GM19372 (cell line): ENCODE measurements around the gene RAB11FIP3.

ENCODE experiments used
- ATAC-seq: cut with Tn5 transposase; IDR thresholded peaks from one replicate; pipeline ENCODE4 v1.9.1; 2021; ENCODE audit warnings: mild to moderate bottlenecking, low read depth, moderate library complexity; ENCODE audit not compliant: unreplicated experiment

RAB11FIP3 gene

DNA sequence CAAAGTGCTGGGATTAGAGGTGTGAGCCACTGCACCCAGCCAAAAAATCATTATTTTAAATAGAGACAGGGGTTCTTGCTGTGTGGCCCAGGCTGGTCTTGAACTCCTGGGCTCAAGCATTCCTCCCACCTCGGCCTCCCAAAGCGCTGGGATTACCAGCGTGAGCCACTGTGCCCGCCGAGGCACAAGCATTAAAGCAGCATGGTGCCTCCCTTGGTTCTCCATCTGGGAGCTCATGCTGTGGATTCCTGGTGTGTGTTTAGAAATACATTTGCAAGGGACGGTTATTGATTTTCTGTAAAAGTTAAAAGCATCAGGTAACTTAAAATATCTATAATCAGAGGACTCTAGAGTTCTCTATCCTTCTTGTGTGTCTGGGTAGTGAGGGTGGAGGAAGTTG is 87.4 kb downstream of the RAB11FIP3 start:
- no peak for ATAC-seq

DNA sequence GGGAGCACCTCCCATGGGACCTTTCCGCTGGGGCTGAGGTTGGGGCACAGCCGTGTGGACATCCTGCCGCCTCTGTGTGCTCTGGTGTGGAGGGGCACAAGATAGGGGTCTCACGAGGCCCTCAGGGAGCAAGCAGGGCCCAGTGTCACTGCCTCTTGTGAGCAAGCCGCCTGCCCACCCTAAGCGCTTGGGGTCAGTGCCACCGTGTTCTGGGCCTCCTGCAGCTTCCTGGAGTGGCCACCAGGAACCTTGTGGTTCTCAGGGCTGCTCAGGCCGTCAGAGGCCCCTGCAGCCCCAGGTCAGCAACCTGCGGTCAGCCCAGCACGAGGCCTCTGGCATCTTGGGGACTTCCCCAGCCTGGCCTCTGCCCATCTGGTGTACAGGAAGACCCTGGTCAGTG is 88.5 kb downstream of the RAB11FIP3 start:
- no peak for ATAC-seq

DNA sequence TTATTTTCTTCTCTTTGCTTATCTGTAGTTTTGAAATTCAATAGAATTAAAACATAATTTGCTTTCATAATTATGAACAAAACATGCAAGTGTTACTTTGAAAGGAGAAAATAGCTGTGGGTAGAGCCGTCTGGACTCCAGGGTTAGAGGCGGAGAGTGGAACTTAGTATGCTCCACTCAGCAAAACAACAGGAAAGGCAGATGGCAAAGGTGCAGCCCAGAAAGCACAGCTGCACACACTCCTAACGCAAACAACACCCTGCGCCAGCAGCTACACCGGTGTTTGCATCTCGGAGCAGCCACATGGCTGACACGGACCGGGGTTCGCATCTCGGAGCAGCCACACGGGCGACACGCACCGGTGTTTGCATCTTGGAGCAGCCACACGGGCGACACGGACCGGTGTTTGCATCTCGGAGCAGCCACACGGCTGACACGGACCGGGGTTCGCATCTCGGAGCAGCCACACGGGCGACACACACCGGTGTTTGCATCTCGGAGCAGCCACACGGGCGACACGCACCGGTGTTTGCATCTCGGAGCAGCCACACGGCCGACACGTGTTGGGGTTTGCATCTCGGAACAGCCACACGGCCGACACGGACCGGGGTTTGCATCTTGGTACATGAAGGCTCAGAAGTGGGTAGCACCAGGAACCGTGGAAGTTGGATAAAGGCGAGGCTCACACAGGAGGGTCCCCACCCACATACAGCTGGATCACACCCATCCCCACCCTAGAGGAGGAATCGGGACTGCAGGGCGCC is 89.9 kb downstream of the RAB11FIP3 start:
- no peak for ATAC-seq

DNA sequence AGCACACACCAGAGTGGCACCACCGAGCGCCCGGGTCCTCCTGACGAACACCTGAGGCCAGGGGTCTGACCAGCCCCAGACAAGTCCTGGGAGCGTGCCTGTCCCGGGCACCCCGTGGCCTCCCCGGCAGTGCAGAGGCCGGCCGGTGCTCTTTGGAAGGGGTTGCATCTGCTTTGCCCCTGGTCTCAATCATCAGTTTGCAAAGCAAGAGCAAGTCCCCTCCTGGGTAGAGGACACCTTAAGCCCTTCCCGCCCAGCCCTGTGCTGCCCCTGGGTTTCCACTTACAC is 90.4 kb downstream of the RAB11FIP3 start:
- no peak for ATAC-seq

DNA sequence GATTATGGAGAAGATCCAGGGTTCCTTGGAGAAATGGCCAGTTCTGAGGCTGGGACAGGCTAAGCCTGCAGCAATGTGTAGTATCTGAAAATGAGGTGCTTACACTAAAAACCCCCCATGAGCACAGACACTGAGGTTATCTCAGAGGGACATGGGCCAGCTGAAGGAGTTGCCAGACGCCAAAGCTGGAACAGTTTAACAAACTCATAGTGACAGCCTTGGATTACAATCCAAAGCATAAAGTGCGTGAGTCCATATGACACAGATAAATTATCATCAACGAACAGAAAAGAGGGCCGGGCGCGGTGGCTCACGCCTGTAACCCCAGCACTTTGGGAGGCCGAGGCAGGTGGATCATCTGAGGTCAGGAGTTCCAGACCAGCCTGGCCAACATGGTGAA is 90.9 kb downstream of the RAB11FIP3 start:
- ATAC-seq = no peak

DNA sequence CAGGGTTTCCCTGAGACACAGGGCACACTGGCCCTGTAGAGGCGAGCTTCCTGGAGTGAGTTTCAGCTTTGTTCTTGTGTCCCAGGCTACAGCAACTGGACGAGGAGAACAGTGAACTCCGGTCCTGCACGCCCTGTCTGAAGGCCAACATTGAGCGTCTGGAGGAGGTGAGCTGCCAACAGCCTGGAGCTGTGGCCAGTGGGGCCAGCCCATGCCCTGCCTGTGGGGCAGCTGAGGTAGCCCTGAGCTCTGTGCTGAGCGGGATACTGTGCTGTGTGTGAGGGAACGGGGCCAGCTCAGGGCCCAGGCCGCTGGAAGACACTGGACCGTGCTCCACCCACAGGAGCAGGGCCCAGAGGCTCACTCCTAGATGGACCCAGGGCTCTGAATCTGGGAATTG is 93.4 kb downstream of the RAB11FIP3 start:
- ATAC-seq = no peak

DNA sequence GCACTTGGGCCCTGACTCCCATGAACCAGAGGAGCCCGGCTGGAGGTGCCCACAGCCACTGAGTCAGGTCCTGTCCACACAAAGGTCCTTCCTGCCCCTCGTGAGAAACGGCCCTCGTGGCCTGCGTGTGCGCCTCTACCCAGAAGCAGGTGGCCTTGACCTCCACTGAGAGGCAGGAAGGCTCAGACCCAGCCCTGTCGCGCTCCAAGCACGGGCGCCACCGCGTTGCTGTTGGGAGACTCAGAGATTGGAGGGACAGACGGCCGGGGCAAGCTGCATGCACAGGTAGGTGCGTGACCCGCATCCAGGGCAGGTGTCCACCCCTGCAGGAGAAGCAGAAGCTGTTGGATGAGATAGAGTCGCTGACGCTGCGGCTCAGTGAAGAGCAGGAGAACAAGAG is 94.0 kb downstream of the RAB11FIP3 start:
- no peak for ATAC-seq

DNA sequence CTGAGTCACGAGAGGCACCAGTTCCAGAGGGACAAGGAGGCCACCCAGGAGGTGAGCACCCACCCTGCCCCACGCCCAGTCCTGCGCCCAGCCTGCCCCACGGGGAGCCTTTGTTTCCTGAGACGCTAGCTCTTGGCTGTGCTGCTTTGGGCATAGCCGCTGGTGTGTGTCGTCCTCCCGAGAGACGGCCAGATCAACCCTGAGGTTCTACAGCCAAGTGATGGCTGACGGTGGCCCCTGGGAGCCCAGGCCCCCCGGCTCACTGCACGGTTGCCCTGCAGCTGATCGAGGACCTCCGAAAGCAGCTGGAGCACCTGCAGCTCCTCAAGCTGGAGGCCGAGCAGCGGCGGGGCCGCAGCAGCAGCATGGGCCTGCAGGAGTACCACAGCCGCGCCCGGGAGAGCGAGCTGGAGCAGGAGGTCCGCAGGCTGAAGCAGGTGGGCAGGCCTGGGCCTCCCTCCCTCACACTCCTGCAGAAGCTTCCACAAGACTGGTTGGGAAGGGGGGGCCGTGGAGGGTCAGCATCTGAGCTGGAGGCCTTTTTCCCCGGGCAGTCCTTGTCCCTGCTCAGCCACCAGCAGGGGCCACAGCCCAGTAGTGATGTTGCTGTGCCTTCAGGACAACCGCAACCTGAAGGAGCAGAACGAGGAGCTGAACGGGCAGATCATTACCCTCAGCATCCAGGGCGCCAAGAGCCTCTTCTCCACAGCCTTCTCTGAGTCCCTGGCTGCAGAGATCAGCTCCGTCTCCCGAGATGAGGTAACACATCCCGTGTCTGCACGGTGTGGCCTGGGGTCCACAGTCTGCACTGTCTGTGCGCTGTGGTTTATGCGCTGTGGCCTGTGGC is 94.6 kb downstream of the RAB11FIP3 start:
- no peak for ATAC-seq

DNA sequence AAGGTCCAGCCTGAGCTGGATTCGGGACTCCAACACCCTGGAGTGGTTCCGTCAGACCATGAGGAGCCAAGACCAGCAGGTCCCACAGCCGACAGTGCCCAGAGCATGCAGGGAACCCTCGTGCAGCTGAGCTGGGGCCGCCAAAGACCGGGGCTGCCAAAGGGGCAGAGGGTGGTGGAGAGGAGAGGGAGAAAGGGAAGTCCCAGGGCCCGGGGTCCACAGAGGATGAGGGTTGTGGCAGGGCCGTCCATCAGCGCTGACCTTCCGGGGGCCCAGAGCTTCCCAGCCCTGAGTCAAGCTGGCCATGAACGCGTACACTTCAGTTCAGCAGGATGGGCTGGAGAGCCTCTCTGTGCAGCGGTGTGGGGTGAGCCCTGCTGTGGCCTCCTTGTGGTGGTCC is 95.4 kb downstream of the RAB11FIP3 start:
- no peak for ATAC-seq

DNA sequence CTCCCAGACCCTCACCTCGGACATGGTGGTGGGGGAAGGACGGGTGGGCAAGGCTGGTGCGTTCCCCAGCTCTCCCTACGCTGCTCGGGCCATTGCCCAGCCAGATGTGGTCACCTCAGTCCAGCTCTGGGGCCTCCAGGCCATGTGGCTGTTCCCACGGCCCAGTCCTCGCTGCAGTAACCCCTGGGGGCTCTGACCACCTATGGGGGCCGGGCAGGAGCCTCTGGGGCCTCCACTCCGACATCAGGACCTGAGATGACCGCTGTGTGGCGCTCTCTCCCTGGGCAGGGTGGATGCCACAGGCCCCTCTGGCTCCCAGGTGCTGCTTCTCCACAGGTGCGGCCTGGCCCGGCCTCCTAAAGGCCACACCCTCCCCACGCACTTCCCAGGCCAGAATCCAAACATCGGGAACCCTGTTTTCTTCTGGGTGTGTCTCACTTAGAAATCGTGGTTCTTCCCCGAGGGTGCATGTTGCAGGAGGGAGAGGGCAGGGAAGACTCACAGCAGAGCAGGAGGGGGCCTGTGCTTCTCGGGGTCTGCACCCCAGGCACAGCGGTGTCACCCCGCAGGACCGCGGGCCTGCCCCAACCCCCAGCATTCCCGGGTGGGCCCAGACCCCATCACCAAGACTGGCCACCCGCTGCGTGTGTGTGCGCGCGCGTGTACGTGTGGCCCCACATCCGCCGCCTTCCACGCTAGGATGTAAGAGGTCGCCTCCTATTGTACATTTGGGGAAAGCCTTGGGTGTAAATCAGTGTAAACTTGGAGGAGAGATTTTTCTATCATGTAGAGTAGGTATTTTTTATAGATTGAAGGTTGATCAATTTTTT is 96.1 kb downstream of the RAB11FIP3 start:
- no peak for ATAC-seq

DNA sequence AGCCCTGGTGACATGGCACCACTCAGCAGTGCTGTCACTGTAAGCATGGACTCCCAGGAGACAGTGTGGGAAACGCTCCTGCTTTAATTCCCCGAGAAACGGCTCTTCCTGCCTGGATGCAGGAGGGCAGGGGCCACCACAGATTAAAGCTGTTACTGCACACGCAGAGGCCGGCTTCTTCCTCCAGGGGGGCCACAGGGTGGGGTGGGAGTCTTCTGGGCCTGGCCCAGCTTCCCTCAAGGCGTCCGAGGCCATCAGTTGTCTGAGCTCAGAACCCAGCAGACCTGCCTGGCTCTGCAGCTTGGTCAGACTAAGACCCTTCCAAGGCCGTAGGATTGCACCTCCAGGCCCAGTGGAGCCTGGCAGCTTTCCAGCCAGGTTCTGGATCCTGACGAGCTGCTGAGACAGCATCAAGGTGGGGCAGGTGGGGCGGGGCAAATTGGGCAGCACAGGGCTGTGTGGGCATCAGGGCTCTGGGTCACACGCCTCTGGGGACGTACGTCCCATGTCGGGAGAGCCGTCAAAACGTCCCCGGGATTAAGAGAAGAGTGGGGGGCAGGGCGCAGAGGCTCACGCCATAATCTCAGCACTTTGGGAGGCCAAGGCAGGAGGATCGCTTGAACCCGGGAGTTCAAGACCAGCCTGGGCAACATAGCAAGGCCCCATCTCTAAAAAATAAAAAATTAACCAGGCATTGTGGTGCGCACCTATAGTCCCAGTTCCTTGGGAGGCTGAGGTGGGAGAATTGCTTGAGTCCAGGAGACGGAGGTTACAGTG is 97.1 kb downstream of the RAB11FIP3 start:
- ATAC-seq = no peak

DNA sequence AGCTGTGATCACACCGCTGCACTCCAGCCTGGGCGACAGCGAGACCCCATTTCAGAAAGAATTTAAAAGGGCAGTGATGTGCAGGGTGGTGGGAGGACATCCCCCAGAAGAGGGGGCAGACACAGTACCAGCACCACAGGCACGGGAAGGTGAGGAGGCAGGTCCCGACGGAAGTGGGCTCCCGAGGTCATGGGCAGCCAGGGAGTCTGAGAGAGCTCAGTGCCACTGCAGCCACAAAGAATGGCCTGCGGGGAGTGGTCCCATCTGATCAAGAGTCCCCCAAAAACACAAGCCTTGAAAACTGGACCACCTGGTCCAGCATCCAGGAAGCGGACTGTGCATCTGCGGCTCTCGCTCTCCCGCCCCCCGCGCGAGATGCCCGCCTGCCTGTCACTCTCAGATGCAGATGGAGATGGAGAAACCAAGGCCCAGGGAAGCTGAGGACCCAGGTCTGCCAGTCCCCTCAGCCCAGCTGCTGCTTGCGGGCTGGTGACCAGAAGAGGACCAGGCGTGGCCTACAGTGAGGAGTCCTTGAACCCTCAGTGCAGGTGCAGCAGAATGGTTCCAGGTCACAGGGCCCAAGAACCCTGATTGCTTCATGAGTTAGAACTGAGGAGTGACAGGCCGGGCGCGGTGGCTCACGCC is 97.8 kb downstream of the RAB11FIP3 start:
- no peak for ATAC-seq

DNA sequence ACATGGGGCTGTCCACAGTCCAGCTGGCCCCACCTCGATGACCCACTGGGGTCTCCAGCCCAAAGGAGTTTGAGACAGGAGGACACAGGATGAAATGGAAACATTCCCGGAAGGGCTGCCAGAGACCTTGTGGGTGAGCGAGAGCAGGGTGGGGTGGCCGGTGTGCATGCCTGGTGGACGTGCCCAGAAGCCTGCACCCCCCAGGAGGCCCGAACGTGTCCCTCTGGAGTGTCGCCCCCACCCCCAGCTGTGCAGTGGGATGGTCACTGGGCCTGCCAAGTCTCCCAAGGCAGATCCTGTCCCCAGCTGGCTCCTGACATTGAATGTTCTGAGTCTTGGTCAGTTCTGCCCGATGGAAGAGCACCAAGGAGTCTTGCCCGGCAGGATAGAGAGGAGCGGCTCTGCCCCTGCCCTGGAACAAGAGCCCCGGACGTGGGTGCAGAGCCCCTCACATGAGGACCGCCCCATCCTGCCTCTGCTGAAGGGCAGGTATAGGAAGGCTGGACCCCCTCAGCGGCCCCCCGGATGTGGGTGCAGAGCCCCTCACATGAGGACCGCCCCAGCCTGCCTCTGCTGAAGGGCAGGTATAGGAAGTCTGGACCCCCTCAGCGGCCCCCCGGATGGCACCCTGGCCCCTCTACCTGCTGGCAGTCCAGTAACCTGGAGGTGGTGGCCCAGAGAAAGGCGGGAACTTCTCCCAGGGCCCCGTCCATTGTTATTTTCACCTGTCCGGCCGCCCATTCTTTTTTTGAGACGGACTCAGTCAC is 99.0 kb downstream of the RAB11FIP3 start:
- ATAC-seq = no peak

DNA sequence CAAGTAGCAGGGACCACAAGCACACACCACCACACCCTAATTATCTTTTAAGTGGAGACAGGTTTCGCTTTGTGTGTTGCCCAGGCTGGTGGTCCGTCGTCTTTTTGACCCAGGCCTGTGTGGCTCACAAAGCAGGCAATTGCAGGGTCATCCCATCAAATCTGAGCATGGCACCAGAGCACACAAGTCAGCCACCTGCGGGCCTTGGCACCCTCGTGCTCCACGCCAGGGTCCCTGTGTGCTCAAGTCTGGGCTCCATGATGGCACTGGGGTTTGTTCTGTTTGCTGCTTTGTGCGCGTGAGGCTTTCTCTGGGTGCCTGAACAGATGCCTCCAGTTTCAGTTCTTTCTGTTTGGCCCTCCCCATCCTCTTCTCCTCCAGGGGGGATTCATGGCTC is 99.7 kb downstream of the RAB11FIP3 start:
- no peak for ATAC-seq

DNA sequence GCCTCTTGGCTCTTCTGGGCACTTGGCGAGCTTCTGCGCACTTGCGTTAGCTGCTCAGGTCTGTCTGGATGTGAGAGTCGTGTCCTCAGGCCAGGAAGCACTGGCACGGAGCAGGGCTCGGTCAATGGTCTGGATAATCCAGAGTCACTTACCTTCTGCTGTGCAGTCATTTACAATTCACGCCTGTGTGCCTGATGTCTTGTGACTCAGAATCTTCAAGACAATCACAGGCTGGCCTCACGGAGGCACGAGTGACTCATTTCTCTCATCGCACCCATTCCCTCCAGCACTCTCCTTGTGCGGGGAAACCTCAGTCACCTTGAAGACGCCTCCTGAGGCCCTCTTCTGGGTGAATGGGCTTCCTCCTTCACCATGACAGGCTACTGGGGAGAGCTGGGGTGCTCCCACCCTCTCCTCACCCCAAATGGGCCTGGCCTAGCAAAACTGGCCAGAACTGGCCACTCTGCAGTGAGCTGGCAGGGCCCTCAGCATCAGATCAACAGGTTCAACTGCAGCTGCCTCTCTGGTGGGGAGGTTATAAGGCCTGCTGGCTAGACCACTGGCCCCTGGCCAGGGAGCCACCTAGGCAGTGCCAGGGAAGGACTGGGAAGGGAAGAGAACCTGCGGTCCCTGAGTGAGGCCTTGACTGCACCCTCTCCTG is 100.2 kb downstream of the RAB11FIP3 start:
- no peak for ATAC-seq

DNA sequence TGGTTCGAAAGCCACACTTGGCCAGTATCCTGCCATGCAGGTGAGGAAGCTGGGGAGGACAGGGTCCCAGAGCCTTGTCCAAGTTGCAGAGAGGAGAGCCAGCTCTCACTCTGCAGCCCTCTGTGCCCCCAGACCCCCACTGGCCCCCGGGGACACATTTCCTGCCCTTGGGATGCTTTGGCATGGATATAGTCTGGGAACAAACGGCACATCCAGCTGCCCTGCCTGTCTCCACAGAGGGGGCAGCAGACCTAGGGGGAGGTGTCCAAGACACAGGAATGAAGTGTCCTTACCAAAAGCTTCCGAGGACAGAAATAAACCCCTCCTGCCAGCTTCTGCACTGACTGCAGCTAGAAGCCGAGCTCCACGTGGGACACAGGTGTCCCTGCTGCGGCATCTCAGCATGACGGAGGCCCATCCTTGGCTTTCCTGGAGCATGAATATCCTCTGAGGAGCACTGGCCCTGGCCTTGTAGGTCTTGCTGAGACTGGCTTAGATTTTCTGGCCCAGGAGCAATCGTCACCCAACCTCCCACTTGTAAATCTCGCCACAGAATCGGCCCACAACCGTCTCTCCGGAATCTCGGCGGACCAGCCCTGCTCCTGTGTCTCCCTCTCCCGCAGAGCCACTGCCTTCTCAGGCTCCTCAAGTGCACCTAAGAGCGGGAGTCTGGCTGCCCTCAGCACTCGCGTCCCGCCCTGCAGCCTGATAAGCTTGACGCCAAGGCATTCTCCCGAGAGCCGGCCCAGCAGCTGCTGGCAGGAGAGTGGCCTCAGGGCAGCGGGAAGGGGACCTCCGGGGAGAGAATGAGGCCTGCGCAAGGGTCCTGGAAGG is 100.9 kb downstream of the RAB11FIP3 start:
- no peak for ATAC-seq

DNA sequence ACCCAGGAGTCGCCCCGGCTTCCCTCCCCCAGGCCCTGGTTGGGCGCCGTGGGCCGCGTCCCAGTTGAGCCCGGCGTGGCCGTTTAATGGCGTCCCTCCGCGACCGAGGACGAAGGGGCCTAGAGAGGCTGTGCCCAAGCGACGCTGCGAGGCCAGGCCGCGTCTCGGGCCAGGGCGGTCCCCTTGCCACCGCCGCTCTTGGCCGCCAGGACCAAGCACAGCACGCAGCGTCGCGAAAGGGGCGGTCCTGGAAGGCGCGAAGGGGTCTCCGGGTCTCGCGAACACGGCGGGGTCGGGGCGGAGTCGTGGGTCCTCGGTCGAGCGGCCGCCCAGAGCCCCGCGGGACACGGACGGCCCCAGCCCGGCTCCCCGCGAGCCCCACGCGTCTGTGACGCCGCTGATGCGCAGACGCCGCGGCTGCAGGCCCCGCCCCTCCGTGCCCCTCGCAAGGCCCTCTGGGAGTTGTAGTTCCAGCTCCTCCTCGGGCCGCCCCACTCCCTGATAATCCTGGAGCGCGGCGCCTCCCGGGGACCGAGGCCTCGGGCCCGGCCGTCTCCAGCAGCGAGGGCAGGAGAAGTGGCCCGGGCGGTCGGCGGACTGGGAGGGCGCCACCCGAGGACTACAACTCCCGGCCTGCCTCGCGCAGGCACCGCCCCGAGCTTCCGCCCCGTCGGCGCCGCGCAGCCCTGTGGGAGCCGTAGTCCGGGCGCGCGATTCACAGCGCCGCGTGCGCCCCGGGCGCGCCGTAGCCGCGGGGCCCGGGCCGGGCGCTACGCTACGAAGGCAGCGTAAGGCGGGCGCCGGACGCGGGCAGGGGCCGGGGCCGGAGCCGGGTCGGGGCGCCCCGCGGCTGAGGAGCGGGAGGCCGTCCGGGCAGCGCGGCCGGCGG is 101.8 kb downstream of the RAB11FIP3 start, which contains the start of gene CAPN15:
Gene CAPN15 (plus strand): TSS at position 698 of the 889 bp plus-strand sequence. CDS start 19,127 bp downstream, outside the sequence.
- ATAC-seq = peak; percentile 66
